ENCODE data around the gene MRTFA. TPM values are rescaled to one million over a fixed set of nuclear protein-coding genes. Genes with fewer than 3 reads are reported as not detected.

MRTFA gene
- total RNA-seq, 2 donors from 2014 or later = 71.0 to 104 TPM

- intact Hi-C loops (cut with DNase I) = no loop called here
- no peaks in the 10 kb centered on the region for H3K36me3 ChIP-seq
- H3K27ac ChIP-seq = no peak overlapping the region
- H3K9me3 ChIP-seq = no peaks in the 10 kb centered on the region
- H3K4me3 ChIP-seq = no peak overlapping the region
- no peak for DNase-seq (ENCODE audit: low spot score)
- H3K27me3 ChIP-seq (replicated peaks; ENCODE audit: insufficient read depth) = no peaks in the 10 kb centered on the region
- no peaks in the 10 kb centered on the region for H3K4me1 ChIP-seq (replicated peaks)
- TF ChIP-seq POLR2AphosphoS5 (IDR thresholded peaks at IDR 0.05) (no peak), POLR2A (IDR thresholded peaks at IDR 0.05) (no peak), CTCF (IDR thresholded peaks at IDR 0.05) (no peak)
Observed at GRCh38 chr22:40613067-40613466, 23.5 kb downstream of the MRTFA start.

- no peak overlapping the region for H3K27ac ChIP-seq
Observed at GRCh38 chr22:40612291-40612751, 24.2 kb downstream of the MRTFA start.

GRCh38 chr22:40611606-40612005 is 24.9 kb downstream of the MRTFA start:
- no peak overlapping the region for H3K27ac ChIP-seq
- no peaks in the 10 kb centered on the region for H3K4me1 ChIP-seq (replicated peaks)
- no peak for DNase-seq (ENCODE audit: low spot score)
- H3K36me3 ChIP-seq = no peaks in the 10 kb centered on the region
- TF ChIP-seq CTCF (IDR thresholded peaks at IDR 0.05) (no peak), POLR2A (IDR thresholded peaks at IDR 0.05) (no peak), POLR2AphosphoS5 (IDR thresholded peaks at IDR 0.05) (no peak)
- H3K27me3 ChIP-seq (replicated peaks; ENCODE audit: insufficient read depth) = no peaks in the 10 kb centered on the region
- no peak overlapping the region for H3K4me3 ChIP-seq
- no peaks in the 10 kb centered on the region for H3K9me3 ChIP-seq
- intact Hi-C loops (cut with DNase I) = no loop called here

More at GRCh38 chr22:40612291-40612751, 24.2 kb downstream of the MRTFA start:
- DNase-seq (ENCODE audit: low spot score) = no peak
- intact Hi-C loops (cut with DNase I) = no loop called here
- no peaks in the 10 kb centered on the region for H3K27me3 ChIP-seq (replicated peaks; ENCODE audit: insufficient read depth)
- no peaks in the 10 kb centered on the region for H3K36me3 ChIP-seq
- H3K4me1 ChIP-seq (replicated peaks) = no peaks in the 10 kb centered on the region
- H3K9me3 ChIP-seq = no peaks in the 10 kb centered on the region
- TF ChIP-seq POLR2A (IDR thresholded peaks at IDR 0.05) = no peak
- no peak for TF ChIP-seq POLR2AphosphoS5 (IDR thresholded peaks at IDR 0.05)
- no peak for TF ChIP-seq CTCF (IDR thresholded peaks at IDR 0.05)
- 78% methylated on average over 4 of the region's 4 CpGs for WGBS
- no peak overlapping the region for H3K4me3 ChIP-seq

- no peak overlapping the region for H3K27ac ChIP-seq
- WGBS = 91% methylated on average over 1 of the region's 1 CpG
- no peaks in the 10 kb centered on the region for H3K9me3 ChIP-seq
- H3K36me3 ChIP-seq = no peaks in the 10 kb centered on the region
- DNase-seq (ENCODE audit: low spot score) = no peak
- H3K4me3 ChIP-seq = no peak overlapping the region
- TF ChIP-seq POLR2A (IDR thresholded peaks at IDR 0.05) = no peak
- H3K4me1 ChIP-seq (replicated peaks) = no peaks in the 10 kb centered on the region
- no peaks in the 10 kb centered on the region for H3K27me3 ChIP-seq (replicated peaks; ENCODE audit: insufficient read depth)
- intact Hi-C loops (cut with DNase I) = no loop called here
Observed at GRCh38 chr22:40610329-40610850, 26.1 kb downstream of the MRTFA start.

GRCh38 chr22:40609216-40609615 is 27.3 kb downstream of the MRTFA start:
- intact Hi-C loops (cut with DNase I) = no loop called here
- no peaks in the 10 kb centered on the region for H3K36me3 ChIP-seq
- H3K27me3 ChIP-seq (replicated peaks; ENCODE audit: insufficient read depth) = no peaks in the 10 kb centered on the region
- no peak for TF ChIP-seq POLR2AphosphoS5 (IDR thresholded peaks at IDR 0.05)
- no peak for TF ChIP-seq CTCF (IDR thresholded peaks at IDR 0.05)
- TF ChIP-seq POLR2A (IDR thresholded peaks at IDR 0.05) = no peak
- no peaks in the 10 kb centered on the region for H3K9me3 ChIP-seq
- no peaks in the 10 kb centered on the region for H3K4me1 ChIP-seq (replicated peaks)
- WGBS = 87% methylated on average over 3 of the region's 3 CpGs
- H3K27ac ChIP-seq = no peak overlapping the region
- no peak overlapping the region for H3K4me3 ChIP-seq
- no peak for DNase-seq (ENCODE audit: low spot score)

Measured in prostate gland (tissue), 2 donors.